ENCODE data around the gene EIF3I.
"Not testable (repeated sequence)": the region's sequence is repeated elsewhere in the genome, so short reads cannot be mapped to it uniquely, and the experiment has no call there.

Gene EIF3I

GRCh38 chr1:32232558-32233304, 10.5 kb downstream of the EIF3I start:
- no peak for DNase-seq (ENCODE audit: low read depth)

- DNase-seq (ENCODE audit: low read depth) = no peak
Observed at GRCh38 chr1:32234792-32235191, 12.6 kb downstream of the EIF3I start.

GRCh38 chr1:32239337-32239736, 17.1 kb downstream of the EIF3I start:
- no peak for DNase-seq (ENCODE audit: low read depth)

GRCh38 chr1:32239790-32240139, 17.6 kb downstream of the EIF3I start:
- no peak for DNase-seq (ENCODE audit: low read depth)

- no peak for DNase-seq (ENCODE audit: low read depth)
Observed at GRCh38 chr1:32240140-32240951, 18.1 kb downstream of the EIF3I start.

- DNase-seq (ENCODE audit: low read depth) = no peak
Observed at GRCh38 chr1:32241001-32241763, 19.0 kb downstream of the EIF3I start.

- no peak for DNase-seq (ENCODE audit: low read depth)
Observed at GRCh38 chr1:32242341-32242851, 20.2 kb downstream of the EIF3I start.

- DNase-seq (ENCODE audit: low read depth) = peak; percentile 93
Observed at GRCh38 chr1:32246888-32247273, 24.7 kb downstream of the EIF3I start, which contains the start of gene FAM167B. Gene FAM167B (plus strand): TSS chr1:32247222. CDS start chr1:32247422, 200 bp downstream.

GRCh38 chr1:32247452-32247851, 25.2 kb downstream of the EIF3I start:
- no peak for DNase-seq (ENCODE audit: low read depth)

- no peak for DNase-seq (ENCODE audit: low read depth)
Observed at GRCh38 chr1:32247983-32248889, 26.0 kb downstream of the EIF3I start.

GRCh38 chr1:32249831-32250525, 27.8 kb downstream of the EIF3I start:
- DNase-seq (ENCODE audit: low read depth) = no peak

GRCh38 chr1:32250893-32251716, 28.9 kb downstream of the EIF3I start, which contains the start of gene LCK:
Gene LCK (plus strand): TSS chr1:32251265. CDS start chr1:32274330, 23,065 bp downstream.
- no peak for DNase-seq (ENCODE audit: low read depth)

GRCh38 chr1:32255072-32256071, 33.2 kb downstream of the EIF3I start:
- no peak for DNase-seq (ENCODE audit: low read depth)

GRCh38 chr1:32256473-32257226, 34.4 kb downstream of the EIF3I start:
- no peak for DNase-seq (ENCODE audit: low read depth)

- DNase-seq (ENCODE audit: low read depth) = no peak
Observed at GRCh38 chr1:32257227-32257508, 35.0 kb downstream of the EIF3I start.

- not testable (repeated sequence) for DNase-seq (ENCODE audit: low read depth)
Observed at GRCh38 chr1:32263236-32263593, 41.0 kb downstream of the EIF3I start.

- no peak for DNase-seq (ENCODE audit: low read depth)
Observed at GRCh38 chr1:32263744-32264143, 41.5 kb downstream of the EIF3I start.

GRCh38 chr1:32265846-32266245, 43.6 kb downstream of the EIF3I start:
- no peak for DNase-seq (ENCODE audit: low read depth)

Measured in stromal cell of bone marrow (primary cell).